Measurements from ENCODE around the gene CSMD2.

Gene CSMD2

DNA sequence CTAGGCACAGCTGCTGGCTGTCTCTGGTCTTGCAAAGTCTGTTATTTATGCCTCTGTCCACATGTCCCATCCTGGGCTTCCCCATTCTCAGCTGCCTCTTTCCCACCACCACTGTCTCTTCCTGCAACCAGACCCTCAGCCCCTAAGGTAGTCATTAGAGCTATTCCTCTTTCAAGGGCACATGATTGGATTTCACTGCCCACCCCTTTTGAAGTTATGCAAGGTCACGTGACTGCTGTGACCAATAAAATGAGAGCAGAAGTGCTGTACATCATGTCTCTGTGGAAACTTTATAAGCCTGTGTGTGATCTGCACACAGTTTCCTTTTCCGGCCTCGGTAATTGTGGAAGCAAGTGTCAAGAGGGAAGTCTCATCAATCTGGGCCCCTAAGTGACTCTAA lies 437.7 kb downstream of the CSMD2 start:
- DNase-seq: no peak

DNA sequence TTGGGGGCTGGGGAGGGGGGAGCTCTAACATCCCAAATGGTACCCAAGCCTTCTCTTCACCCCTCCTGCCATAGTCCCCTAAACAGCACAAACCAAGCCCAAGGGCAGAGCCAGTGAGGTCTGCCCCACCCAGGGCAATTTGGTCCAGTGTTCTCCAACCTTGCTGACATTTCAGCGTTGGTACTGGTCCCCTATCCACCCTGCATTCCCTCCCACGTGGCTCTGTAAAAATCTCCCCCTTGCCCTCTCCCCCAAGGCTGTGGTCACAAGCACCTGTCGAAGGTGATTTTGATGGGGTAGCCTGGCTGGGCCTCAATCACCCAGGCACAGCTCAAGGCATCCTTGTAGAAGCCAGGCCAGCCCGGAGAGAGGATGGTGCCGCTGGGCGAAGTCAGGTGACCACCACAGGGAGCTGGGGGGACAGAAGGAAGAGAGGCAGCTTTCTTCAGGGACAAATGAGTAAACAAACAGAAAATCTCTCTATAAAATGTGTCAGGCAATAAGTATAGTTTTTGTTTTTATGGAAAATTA lies 438.7 kb downstream of the CSMD2 start:
- no peak for DNase-seq

DNA sequence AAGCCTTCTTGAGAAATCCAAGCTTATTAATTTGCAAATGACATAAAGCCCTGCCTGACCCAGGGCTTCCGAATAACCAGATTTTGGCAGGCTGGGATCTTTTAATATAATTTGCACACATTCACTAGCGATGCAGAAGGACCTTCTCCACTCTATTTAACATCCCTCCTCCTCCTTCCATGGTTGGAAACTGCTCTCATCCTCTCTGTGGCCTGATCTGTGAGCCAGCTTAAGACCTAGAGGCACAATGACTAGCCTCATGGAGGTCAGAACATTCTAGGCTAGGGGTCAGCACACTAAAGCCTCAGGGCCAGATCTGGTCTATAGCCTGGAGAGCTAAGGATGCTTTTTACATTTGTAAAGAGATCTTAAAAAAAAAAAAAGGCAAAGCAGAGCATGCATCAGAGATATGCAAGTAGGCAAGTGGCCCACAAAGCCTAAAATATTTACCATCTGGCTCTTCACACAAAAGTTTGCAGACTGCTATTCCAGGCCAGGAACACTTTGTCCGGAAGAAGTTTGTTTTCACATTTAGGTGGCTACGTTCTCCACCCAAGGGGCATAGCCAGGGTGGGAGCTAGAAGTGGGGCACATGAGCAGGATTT lies 439.4 kb downstream of the CSMD2 start:
- DNase-seq: no peak

DNA sequence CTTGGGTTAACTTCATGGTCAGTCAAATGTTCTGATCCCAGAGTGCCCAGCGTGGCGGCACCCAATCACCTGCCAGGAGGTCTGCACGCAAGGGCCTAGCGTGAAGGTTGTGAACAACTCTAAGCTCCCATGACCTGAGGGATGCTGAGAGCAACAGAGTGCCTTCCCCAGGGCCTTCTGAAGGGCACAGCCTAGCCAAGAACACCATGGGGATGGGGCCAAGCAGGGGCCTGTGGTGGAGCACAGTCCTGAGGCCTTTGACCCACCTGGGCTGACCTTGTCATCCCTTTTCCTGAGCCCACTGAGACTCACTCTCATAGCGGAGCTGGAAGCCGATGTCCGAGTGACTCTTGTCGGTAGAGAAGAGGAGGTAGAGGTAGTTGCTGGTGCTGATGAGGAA lies 440.0 kb downstream of the CSMD2 start:
- no peak for DNase-seq

DNA sequence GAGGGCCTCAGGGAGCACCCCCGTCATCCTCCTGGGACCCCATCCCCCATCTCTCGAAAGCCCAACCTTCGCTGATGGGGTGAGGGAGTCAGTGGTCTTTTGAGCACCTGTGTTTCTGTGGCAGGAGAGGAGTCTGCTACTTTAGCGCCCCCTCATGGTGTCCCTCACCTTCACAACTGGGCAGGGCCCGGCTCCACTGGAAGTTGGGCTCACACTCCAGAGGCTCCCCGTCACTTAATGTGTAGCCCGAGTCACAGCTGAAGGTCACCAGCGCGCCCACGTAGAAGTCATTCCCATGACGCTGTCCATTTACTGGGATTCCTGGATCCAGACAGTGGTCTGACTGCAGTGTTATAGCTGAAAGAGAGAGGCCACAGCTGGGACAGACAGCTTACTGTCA lies 440.7 kb downstream of the CSMD2 start:
- no peak for DNase-seq

DNA sequence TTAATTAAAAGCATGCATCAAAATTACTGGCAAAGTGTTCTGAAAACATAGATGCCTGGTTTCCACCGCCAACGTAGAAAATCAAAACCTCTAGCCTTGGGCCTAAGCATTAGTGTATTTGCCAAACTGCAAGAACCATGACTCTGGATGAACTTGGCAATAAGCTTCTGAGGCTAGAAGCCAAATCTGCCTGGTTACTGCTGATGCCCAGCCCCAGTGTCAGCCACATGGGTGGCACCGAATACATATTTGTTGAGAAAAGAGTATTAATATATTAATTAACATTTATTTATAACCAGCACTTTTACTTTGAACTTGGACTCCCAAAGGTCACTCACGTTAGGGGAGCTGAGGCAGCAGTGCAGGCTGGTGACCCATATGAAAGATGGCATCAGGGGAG lies 441.8 kb downstream of the CSMD2 start:
- no peak for DNase-seq

DNA sequence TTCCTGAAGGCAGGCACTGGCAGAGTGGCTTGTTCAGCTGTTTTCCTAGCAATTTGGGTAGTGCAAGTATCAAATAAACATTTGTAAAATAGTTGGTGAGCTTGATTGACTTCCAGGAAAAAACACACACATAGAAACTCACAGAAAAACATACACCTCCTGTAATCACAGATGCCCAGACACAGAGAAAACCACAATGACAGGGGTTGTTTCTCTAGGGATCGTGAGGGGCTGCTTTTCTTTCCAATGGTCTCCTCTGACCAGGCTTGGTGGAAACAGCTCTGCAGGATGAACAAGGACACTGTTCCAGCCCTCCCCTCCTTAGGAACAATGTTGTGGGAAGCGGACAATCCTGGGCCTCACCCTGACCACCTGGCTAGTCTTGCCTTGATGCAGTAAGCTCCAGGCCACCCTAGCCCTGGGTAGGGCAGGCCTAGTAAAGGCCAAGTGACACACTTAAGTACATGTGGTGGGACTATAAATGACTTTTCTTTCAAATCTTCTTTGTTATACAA lies 443.7 kb downstream of the CSMD2 start:
- no peak for DNase-seq

DNA sequence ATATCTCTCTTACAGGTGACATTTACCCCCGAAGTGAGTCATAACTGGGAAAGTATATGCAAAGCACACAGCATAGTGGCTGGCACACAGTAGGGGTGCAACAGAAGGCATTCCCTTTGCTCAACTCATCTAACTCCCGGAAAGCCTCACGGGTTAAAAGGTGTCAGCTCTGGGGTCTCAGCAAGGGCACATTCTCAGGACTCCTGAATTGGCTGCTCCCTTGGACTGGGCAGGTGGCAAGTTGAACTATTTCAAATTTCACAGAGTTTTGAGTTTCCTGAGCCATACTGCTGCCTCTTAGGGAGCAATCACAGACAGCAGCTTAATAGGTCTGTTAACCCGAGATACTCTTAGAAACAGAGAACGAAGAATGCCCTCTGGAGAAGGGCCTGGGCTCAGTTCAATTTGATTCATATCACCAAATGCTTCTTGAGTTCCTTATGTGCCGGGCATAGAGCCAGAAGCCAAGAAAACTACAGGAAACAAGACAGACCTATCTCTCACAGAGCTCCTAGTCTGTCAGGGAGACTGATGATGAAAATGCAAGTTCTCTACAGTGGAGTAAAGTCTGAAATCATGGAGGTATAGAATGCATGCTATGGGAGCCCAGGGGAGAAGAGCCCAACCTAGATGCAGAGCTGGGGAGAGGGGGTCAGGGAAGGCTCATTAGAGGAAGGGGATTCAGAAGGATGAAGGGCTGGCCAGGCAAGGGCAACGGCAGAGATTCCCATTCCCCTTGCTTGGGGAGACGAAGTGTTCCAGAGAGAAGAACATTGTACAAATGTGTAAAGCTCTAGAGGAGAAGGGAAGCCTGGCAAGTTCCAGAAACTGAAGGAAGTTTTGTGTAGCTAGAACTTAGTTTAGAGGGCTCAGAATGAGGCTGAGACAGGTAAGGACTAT lies 445.0 kb downstream of the CSMD2 start:
- DNase-seq: no peak

DNA sequence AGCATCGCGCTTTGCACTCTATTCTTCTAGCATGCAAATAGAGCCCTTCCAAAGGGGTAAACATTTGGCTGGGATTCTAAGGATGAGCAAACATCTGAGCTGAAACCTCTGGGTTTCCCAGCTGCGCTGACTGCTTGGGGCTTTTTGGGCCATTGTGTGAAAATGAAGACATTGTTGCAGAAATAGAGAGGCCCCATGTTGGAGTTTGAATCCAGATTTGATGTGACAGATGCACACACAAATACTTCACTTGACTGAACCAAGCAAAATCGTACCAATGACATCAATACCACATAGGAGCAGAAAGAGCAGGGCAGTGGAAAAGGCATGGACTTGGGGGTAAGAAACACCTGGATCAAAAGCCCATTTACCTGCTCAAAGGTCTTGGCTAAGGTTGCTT lies 445.7 kb downstream of the CSMD2 start:
- no peak for DNase-seq

DNA sequence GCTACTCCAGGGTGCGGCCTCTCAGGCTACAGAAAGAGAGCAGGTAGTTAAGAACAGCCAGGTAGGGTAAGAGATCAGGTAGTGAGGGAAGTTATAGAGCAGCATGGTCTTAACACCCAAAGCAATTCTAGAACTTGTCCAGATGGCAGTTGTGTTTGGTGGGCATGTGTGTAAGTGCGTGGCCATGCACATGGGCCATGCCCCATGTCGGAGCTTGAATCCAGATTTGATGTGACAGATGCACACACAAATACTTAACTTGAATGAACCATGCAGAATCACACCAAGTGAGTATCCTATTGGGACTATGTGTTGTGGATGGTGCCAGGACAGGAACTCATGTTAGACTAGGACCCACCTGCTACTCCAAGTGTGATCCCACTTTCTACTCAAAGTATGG lies 446.8 kb downstream of the CSMD2 start:
- DNase-seq: no peak

DNA sequence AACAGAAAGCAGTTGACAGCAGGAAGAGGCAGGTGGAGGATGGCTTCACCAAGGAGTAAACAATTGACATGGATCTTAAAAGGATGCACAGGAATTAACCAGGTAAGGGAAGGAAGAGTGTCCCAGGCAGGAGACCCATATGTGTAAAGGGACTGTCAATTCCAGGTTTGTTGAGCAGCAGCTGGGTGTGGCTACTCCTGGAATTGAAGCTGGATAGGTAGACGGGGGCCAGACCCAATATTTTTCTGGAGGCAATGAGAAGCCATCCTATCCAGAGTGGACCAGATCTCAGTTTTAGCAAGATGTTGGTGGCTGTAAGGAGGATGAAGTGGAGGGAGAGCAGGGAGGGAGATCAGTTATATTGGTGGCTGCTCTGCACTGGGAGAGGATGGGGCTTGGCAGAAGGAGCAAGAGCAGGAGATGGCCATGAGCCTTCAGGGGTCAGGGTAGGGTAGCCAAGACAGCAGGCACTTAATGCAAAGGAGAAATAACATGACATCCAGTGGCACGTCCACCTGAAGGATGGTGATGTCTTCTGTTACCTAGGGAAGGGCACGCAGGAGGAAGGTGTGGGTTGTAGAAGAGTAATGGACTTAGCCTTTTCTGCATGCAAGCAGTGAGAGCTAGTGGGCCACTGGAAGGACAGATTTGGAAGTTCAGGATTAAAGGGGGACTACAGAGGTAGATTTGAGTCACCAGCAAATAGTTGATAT lies 447.9 kb downstream of the CSMD2 start:
- DNase-seq: no peak

DNA sequence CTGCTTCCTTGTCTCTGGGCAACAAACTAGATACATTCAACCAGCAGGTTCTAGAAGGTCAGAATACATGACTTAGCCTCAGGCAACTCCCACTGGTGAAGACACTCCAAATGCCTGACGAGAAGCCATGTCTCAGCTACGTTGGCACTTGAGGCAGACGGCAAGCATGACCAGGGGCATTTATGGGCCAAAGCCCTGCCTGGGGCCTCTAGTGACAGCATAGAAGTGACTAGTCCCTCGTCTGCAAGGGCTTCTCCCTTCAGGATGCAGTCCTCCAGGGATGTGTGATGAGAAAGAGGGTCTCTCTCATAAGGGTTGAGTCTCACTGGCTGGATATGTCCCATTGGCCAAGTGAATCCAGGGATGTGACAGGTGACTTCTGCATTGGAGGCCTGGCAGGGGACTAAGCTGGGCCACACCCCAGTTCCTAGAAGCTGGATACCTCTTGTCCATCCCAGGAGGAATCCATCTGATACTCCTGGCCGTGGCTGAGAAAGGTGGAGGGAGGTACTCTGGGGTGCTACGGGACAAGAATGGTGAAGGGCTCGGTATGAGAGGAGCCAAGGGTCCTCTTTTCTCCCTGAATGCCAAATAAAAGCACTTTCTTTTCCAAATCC lies 449.7 kb downstream of the CSMD2 start:
- DNase-seq: no peak

DNA sequence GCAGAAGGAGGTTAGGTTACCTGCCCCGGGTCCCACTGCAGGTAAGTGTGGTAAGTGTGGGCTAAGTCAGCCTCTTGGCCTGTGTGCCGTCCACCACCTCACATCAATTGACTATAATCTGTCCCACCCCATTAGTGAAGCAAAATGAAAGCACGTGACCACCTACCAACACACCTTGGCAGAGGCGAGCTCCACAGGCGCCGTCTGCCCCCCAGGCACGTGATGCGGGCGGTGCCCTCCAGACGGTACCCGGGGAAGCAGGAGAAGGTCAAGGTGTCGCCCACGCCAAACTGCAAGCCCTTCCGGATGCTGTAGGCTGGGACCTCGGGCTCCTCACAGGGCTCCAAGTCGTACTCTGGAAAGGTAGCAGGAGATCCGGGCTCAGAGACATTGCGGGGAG lies 450.6 kb downstream of the CSMD2 start:
- DNase-seq: no peak

DNA sequence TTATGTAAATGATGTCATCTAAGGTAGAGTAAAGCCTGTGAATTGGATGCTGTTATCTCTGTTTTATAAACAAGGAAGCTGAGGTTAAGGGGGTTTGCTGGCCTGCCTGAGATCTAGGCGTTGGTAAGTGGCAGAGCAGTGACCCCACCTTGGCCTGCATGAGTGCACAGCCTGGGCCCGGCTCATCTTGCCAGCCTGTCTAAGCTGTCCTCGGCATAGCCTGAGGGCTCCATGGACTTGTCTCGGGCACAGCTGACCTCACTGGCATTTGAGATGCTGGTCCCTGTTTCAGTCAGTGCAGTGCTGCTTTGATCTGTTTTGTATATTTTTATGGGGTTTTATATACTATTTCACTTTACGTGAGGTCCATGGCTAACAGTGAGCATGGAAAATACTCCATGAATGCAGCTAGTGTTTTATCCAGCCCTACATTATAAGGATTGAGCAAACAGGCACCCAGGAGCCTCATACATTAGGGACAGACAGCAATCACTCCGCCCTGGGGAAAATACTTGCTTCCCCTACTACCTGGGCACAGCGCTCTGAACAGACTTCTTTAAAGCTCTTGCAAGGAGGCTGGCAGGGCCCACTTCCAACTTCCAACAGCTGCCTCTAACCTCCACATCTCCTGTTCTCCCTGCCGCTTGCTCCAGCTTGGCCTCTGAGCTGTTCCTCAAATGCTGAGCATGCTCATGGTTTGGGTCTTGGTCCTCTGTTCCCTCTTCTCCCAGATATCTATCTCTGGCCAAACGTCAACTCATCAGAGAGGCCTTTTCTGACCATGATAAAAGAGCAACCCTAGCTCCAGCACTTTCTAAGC lies 451.8 kb downstream of the CSMD2 start:
- DNase-seq: no peak

DNA sequence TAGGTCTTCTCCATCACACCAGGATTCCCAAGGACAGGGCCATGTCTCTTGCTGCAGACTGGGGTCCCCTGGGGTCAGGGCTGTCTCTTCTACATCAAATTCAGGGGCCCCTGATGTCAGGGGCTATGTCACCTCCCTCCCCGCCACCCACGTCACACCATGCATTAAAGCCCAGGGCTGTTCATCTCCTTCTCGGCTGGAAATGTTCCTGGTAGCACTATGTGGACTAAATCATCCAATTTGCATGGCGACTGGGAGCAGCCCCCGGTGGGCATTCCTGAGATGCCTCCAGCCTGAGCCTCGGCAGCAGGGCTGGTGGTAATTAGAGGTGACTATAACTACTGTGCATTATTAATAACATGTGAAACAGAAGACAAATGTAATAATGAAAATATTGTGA lies 452.8 kb downstream of the CSMD2 start:
- no peak for DNase-seq

DNA sequence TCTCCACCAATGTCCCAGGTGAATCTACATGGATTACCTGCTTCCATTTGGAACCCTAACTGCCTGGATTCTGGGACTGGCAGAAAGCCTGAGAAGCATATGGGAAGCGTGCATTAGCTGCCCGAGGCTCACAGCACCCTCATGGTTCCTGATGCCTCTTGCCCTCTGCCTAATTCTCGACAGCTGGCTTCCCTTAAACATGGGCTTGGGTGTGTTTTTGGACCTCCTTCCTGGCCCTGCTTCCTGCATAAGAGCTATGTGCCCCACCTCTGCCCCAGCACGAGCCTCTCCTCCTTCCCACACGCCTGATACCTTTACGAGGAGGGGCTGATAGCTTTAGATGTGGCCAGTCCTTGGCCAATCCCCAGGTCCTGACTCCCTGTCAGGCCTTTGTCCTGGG lies 453.5 kb downstream of the CSMD2 start:
- no peak for DNase-seq

DNA sequence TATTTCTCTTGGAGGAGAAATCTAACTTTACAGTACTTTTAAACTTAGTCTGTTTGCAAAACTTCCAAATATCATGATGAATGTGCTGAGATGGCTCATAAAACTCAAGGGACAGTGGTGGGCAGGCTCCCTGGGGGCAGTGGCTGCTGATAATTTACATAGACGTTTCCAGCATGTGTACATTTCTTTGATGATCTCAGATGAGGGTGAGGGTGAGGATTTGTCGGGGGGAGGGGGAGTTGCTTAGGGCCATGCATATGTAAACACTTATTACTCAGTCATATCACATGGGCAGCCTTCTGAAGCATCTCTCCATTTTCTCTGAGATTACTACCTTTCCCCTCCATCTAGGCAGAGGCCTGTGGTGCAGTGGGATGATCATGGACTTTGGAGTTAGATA lies 454.1 kb downstream of the CSMD2 start:
- DNase-seq: no peak

DNA sequence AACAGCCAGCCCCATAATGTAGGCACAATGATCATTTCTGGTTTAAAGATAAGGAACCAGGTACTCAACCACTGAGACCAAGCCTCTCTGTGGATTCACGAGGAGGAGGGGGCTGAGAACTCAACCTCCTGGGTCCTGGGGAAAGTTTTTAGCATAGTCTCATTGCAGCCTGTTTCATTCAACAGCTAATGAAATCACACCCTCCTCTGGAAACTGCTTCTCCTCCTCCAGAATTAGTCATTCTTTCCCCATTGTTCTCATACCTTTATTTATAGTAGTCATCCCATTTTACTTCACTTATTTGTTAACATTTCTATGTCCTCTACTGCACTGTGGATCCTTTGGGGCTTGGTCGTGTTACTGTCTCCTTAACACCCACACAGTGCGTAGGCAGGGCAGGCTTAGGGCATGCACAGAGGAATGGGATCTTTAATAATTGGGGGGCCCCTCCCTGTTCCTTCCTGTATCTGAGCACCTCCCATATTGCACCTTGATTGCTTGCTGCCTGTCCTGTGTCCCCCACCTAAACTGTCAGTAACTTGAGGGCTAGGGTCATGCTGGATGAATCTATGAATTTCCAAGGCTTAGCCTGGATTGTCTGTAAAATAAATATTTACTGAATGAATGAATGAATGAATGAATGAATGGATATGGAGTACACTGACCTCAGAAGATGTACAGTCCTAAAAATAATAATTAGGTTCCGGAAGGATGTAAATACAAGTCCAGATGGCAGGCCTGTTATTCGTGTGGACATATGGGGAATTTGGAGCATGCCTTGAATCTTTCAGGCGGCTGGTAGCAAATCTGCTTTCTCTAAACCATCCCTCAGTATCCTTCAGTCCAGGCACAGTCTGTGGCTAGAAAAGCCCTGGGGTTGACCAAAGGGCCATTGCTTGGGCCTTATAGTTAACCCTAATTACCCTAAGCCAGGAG lies 455.0 kb downstream of the CSMD2 start:
- no peak for DNase-seq

DNA sequence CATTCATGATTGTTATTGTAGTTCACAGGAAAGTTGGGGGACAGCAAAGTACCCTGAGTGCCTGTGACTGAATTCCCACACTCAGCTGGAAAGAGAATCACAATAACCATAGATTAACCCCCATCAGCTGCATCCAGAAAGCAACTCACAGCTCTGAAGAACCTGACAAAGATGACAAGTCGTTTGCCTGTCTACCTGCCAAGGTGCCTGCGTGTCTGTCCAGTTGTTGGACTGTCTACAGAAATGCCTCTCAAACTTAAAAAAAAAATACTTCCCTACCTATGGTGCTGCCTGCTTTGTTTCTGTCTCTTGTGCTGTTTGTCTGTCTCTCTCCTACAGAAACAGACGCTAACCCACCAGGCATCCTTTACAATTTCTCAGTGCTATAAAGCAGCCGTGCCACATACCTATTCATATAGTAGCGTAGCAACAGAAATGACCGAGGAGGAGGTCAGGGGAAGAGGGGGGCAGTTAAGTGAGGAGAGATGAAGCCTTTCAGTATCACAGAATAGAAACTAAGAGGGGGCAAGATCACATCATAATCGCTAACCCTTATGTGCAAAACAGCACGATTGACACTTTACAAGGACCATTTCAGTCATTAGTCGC lies 455.8 kb downstream of the CSMD2 start:
- DNase-seq: no peak

DNA sequence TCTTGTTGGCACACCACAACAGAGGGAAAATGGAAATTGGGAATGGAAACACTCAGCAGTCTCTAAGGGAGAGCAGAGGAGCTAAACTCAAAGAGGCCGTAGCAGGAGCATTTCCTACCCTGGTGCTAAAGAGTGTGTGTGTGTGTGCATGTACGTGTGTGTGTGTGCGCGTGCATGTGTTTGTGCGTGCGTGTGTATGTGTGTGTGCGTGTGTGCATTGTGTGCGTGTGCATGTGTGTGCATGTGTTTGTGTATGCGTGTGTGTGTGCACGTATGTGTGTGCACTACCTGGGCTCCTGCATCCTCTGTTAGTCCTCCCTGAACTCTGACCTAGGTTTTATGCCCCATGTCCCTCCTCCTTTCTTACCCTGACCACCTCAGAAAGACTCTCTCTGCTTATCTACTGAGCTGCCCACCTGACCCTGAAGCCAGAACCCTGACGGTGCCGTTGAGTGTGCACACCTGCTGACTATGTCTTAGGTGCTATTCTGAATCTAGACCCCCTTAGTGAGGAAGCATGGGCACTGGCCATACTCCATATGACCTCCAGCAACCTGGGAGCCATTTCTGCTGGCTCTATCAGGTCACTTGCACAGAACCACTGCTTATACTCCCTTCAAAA lies 458.3 kb downstream of the CSMD2 start:
- no peak for DNase-seq

Measured in CD4-positive, alpha-beta T cell treated with Interferon alpha-2 for 1 hour (primary cell).